AG04450 (cell line): Measurements from ENCODE around the gene PTPRR. TPM values are rescaled to one million over a fixed set of nuclear protein-coding genes. Genes with fewer than 3 reads are reported as not detected.

Experiments used
- CTCF ChIA-PET: fragments of 300-600, 350-600 bp; formaldehyde crosslinking; extraction: SDS; loops from one replicate; lab custom pipeline; 2022; ENCODE audit warnings: antibody characterized with exemption, inconsistent platforms; lab: Charles Lee
- POLR2A ChIA-PET: fragments of 350-600 bp; formaldehyde crosslinking; extraction: SDS; loops from one replicate; lab custom pipeline; 2021; ENCODE audit warnings: antibody characterized with exemption, inconsistent platforms; lab: Yijun Ruan, JAX
- DNase-seq: peaks from one replicate; pipeline ENCODE4 v3.0.0-alpha.2; 2011; ENCODE audit warnings: low read depth, low spot score
- H3K27ac ChIP-seq: one replicate; pipeline ENCODE4 v1.5.1; 2012; ENCODE audit warnings: low read depth, low read length, control low read depth
- H3K27me3 ChIP-seq: one replicate; pipeline ENCODE4 v1.6.0; 2012; ENCODE audit warnings: low read length; ENCODE audit not compliant: control insufficient read depth, insufficient read depth
- H3K4me3 ChIP-seq: 2 replicates; pipeline ENCODE4 v1.5.1; 2011; ENCODE audit warnings: mild to moderate bottlenecking, low read depth, low read length, control low read depth
- H3K9me3 ChIP-seq: 2 replicates; pipeline ENCODE4 v1.5.1; 2012; ENCODE audit warnings: low read length; ENCODE audit not compliant: control insufficient read depth, insufficient read depth
- polyA plus RNA-seq: library from polyadenylated mRNA; depleted of rRNA; stranded (reverse); fragments of >200 nt; gene quantifications from 2 replicates; pipeline ENCODE4 v1.2.3, GENCODE V29; 2011
- TF ChIP-seq, protein P1 (sequence below): IDR thresholded peaks from 2 replicates; pipeline ENCODE4 v1.5.1; 2011; ENCODE audit warnings: low read depth, low read length, control low read depth, inconsistent platforms

The PTPRR gene
- polyA plus RNA-seq, 1 experiment = 0.07 TPM

DNA sequence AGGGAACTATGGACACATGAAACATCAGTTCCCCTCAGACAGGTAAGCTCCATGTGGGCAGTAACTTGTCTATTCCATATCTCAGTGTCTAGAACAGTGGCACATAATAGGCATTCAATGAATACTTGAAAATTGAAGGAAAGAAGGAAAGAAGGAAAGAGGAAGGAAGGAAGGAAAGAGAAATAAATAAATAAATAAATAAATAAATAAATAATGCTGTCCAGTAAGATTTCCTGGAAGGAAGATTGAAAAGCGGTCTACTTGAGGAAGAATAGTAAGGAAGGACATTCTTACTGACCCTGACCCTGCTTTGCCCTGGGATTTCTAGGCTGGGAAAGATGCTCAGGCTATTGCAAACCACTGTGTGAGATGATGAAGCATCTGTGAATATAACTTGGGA is 91.5 kb downstream of the PTPRR start:
- CTCF ChIA-PET = no interaction called here
- H3K27ac ChIP-seq = no peak overlapping the region
- no peak for DNase-seq
- POLR2A ChIA-PET = no interaction called here
- H3K9me3 ChIP-seq = no peaks in the 10 kb centered on the region
- H3K4me3 ChIP-seq = no peak overlapping the region
- H3K27me3 ChIP-seq = no peaks in the 10 kb centered on the region
- TF ChIP-seq, protein P1, sequence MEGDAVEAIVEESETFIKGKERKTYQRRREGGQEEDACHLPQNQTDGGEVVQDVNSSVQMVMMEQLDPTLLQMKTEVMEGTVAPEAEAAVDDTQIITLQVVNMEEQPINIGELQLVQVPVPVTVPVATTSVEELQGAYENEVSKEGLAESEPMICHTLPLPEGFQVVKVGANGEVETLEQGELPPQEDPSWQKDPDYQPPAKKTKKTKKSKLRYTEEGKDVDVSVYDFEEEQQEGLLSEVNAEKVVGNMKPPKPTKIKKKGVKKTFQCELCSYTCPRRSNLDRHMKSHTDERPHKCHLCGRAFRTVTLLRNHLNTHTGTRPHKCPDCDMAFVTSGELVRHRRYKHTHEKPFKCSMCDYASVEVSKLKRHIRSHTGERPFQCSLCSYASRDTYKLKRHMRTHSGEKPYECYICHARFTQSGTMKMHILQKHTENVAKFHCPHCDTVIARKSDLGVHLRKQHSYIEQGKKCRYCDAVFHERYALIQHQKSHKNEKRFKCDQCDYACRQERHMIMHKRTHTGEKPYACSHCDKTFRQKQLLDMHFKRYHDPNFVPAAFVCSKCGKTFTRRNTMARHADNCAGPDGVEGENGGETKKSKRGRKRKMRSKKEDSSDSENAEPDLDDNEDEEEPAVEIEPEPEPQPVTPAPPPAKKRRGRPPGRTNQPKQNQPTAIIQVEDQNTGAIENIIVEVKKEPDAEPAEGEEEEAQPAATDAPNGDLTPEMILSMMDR = no peak

DNA sequence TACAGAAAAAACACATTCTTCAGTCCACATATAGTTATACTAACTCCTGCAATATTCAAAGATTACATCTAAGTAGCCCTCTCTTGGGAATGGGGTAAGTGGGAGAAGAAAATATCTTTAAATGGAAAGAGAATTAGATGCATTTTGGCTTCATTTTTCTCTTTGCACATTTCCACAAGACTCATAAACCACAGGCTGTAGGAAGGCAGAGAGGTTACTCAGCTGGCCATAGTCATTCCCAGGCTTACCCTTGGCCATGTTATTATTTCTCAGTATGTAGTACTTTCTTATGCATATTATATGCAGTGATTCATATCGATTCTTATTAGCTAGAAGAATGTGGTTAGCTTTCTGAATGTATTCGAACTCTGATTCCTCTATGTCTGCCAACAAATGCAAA is 92.2 kb downstream of the PTPRR start:
- Histone ChIP-seq H3K4me3 (no peak overlapping the region), H3K27me3 (no peaks in the 10 kb centered on the region), H3K27ac (no peak overlapping the region), H3K9me3 (no peaks in the 10 kb centered on the region)
- ChIA-PET CTCF (no interaction called here), POLR2A (no interaction called here)
- TF ChIP-seq, protein P1 = no peak
- DNase-seq = no peak

DNA sequence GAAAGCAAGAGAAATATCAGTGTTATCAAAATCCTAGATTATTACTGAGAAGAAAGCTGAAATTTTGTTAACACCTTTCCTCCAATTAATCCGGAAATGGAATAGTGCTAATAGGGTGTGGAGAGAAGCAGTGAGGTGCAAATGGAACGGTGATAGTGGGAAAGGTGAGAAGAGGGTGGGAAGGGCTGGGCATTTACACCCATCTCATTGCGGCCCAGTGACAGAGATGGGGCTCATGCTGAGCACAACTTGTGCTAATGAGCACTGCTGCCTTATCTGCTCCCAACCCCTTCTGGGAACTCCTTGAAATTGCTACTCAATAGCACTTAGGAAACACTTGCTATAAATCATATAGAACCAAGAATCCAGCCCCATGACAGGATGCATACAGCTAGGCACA is 94.4 kb downstream of the PTPRR start:
- Histone ChIP-seq H3K27me3 (no peaks in the 10 kb centered on the region), H3K27ac (no peak overlapping the region), H3K9me3 (no peaks in the 10 kb centered on the region), H3K4me3 (no peak overlapping the region)
- ChIA-PET POLR2A (no interaction called here), CTCF (no interaction called here)
- TF ChIP-seq, protein P1 = no peak
- DNase-seq = no peak

DNA sequence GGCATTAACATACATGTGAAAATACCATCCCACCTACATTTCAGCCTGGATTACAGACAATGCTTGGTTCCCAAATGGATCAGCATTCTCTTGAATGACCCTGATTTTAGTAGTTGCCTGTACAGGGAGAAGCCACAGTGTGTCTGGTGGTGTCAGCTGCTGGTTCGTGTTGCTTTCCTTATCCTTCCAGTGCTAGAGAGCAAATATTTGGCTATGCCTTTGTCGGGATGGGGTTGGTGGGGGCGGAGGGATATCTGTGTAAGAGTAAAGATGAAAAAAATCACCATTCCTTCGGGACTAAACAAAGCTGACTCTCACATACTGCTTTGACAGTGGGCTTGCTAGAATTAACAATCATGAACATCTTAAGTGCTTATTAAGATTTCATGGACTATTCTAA is 96.0 kb downstream of the PTPRR start:
- TF ChIP-seq, protein P1 = no peak
- H3K27me3 ChIP-seq = no peaks in the 10 kb centered on the region
- H3K9me3 ChIP-seq = no peaks in the 10 kb centered on the region
- ChIA-PET CTCF (no interaction called here), POLR2A (no interaction called here)
- no peak overlapping the region for H3K4me3 ChIP-seq
- DNase-seq = no peak
- H3K27ac ChIP-seq = no peak overlapping the region

DNA sequence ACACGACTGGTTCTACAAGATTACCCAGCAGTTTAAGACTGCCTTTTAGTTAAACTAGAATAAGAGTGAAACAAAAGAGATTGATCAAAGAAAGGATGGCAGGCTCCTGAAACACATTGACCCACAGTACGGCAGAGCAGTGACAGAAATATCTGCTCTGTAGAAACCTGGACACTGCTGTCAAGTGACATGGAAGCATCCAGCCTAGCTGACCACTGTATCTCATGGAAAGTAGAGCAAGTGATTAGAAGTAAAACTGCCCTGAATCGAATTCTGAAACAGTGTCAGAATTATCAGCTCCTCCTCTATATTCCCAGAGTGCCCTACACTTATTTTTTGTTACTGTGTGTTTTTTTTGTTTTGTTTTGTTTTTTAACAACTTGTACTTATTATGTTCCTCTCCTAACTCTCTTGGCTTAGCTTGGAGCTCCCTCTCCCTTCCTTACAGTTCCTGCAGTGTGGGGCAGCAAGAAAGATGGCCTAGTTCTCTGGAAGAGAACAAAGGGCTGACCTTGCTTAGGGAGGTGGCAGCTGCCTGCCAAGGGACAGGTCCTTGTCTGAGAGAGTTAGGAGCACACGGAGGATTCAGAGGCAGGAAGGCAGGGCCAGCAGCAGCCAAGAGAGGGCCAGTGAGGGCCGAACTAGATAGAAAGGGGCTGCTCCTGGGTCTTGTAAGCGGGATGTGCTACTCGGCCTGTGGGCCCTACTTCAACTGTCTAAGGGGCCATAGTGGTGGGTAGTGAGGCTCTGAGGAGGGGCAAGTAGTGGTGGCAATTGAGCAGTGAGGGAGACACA is 97.2 kb downstream of the PTPRR start:
- TF ChIP-seq, protein P1 = no peak
- POLR2A ChIA-PET = no interaction called here
- Histone ChIP-seq H3K4me3 (no peak overlapping the region), H3K27me3 (no peaks in the 10 kb centered on the region), H3K9me3 (no peaks in the 10 kb centered on the region), H3K27ac (no peak overlapping the region)
- no peak for DNase-seq
- CTCF ChIA-PET = no interaction called here
